Heart left ventricle (tissue), 16 donors: ENCODE data around the gene P3R3URF. TPM values are rescaled to one million over a fixed set of nuclear protein-coding genes. Genes with fewer than 3 reads are reported as not detected.
A peak's percentile ranks its signal among the peaks of the same experiment; 100 is the strongest.

Experiments used
- ATAC-seq, 4 donors: fragments of 200-7000 bp; cut with Tn5 transposase; one replicate each; pipeline ENCODE4 v1.9.1; 2020 to 2022; ENCODE audit warnings: moderate library complexity in 4 of 4, mild to moderate bottlenecking in 3 of 4, moderate number of reproducible peaks in 1 of 4
- DNase-seq, 5 donors: peaks; one replicate each; pipeline ENCODE4 v3.0.0-alpha.2; 2020
- H3K27ac ChIP-seq, 12 donors: fragments of 200-600 bp; sonication (generic) in 4 of 12; one replicate each; pipeline versions ENCODE4 v1.5.0 to v1.8.0; 2016 to 2022; ENCODE audit warnings: mild to moderate bottlenecking in 2 of 12
- H3K27me3 ChIP-seq, 9 donors: fragments of 200-600 bp; sonication (generic) in 2 of 9; one replicate each; pipeline versions ENCODE4 v1.5.1 to v1.8.0; 2016 to 2022; ENCODE audit warnings: mild to moderate bottlenecking in 3 of 9
- H3K36me3 ChIP-seq, 9 donors: fragments of 200-600 bp; sonication (generic) in 2 of 9; one replicate each; pipeline versions ENCODE4 v1.5.0 to v1.8.0; 2018 to 2022; ENCODE audit warnings: mild to moderate bottlenecking in 2 of 9
- H3K4me1 ChIP-seq, 12 donors: fragments of 200-600 bp; sonication (generic) in 4 of 12; one replicate each; pipeline versions ENCODE4 v1.5.0 to v1.8.0; 2016 to 2022; ENCODE audit warnings: mild to moderate bottlenecking in 3 of 12
- H3K4me3 ChIP-seq, 12 donors: fragments of 200-600 bp; sonication (generic) in 4 of 12; one replicate each; pipeline versions ENCODE4 v1.5.0 to v1.8.0; 2017 to 2022; ENCODE audit warnings: mild to moderate bottlenecking in 9 of 12, moderate library complexity in 4 of 12
- H3K9me3 ChIP-seq, 12 donors: fragments of 200-600 bp; sonication (generic) in 4 of 12; one replicate each; pipeline versions ENCODE4 v1.5.0 to v1.8.0; 2016 to 2022; ENCODE audit warnings: mild to moderate bottlenecking in 1 of 12
- CTCF ChIP-seq, 12 donors: fragments of 200-600 bp; sonication (generic) in 4 of 12; IDR thresholded peaks; one replicate each; pipeline versions ENCODE4 v1.5.0 to v1.8.0; 2018 to 2022; ENCODE audit warnings: antibody characterized with exemption in 12 of 12, mild to moderate bottlenecking in 5 of 12
- POLR2A ChIP-seq, 2 donors: fragments of 450-650 bp; IDR thresholded peaks; one replicate each; pipeline ENCODE4 v1.6.1; 2017; ENCODE audit warnings: antibody characterized with exemption in 2 of 2, mild to moderate bottlenecking in 2 of 2, moderate library complexity in 2 of 2
- WGBS, 4 donors: extraction: QIAGEN DNeasy Blood & Tissue Kit in 2 of 4; methylation state at CpG; one replicate each; pipeline versions ENCODE4 v1.1.5 to v1.1.7; 2013 to 2018; 5-methylcytosine and 5-hydroxymethylcytosine counted together
- intact Hi-C, 10 donors: fragments of 100-400 bp; cut with DNase I; formaldehyde crosslinking; loops; one replicate each; pipeline versions ENCODE4 v1.11.1 to v1.14.2; 2022
- polyA plus RNA-seq, 2 donors: library from polyadenylated mRNA; stranded (reverse); fragments of 200-250 nt; gene quantifications; one replicate each; pipeline ENCODE4 v1.2.3, GENCODE V29; 2013
- total RNA-seq, 9 donors: library from RNA; depleted of rRNA in 2 of 9; stranded (reverse); fragments of >200 nt in 2 of 9; fragmentation: NEBNext Ultra II Directional in 3 of 9; extraction: Animal tissue kit (Norgen Biotek cat#: 25700) in 3 of 9; gene quantifications; one replicate each; pipeline versions ENCODE4 v1.1.0 to v1.2.4, GENCODE V29; 2016 to 2023
- donor health status: ischemic (EF 13 %, LVEDD 7.1; RV severe dilation, severe dysfunction).
- donor health status: healthy with polysubstance abuse.
- donor health status: DM: no; HTN: yes; CAD: no.
- donor health status: DM: no; HTN: no; CAD: no.
- donor health status: ischemic (EF 25% LVEDD 6.9; RV normal size, moderate dysfunction).
- donor health status: ischemic (EF 25% LVEDD 5.7; RV mildly dilated, moderate dysfunction).
- donor health status: healthy.
- donor health status: DM: yes; HTN: yes; CAD: no.
- donor health status: ischemic (EF 35%, LVEDD 5.7; RV mildly dilated, moderate dysfunction).
- donor health status: nonischemic (EF 11% LVEDD 7.7; RV severe dilation, severe dysfunction).
- donor health status: DM: yes; HTN: yes; CAD: no.
- donor health status: PGD.
- donor health status: ischemic (EF 29% LVEDD 5.4; RV normal size, mild dysfunction).
- donor health status: nonischemic (EF 23%, LVEDD 6.1; RV moderate dilation, normal function).

The P3R3URF gene
- total and polyA plus RNA-seq, 11 donors = not detected

- Histone ChIP-seq H3K36me3 (peaks cover 0 to 80% (median 60%) of the 10 kb centered on the region in 9 donors), H3K27ac (no peak overlapping the region), H3K9me3 (no peaks in the 10 kb centered on the region), H3K4me1 (peaks cover 0 to 38% (median 13%) of the 10 kb centered on the region in 12 donors), H3K4me3 (no peak overlapping the region), H3K27me3 (no peaks in the 10 kb centered on the region)
- DNase-seq = no peak
- no peak for TF ChIP-seq CTCF (IDR thresholded peaks at IDR 0.05)
- TF ChIP-seq POLR2A (IDR thresholded peaks at IDR 0.05) = no peak
- no peak for ATAC-seq
- intact Hi-C loops = no loop called here
- WGBS, 4 donors = 90 to 93% (median 91%) methylated on average over 9 of the region's 9 CpGs
Observed at GRCh38 chr1:46191033-46191701, 14.9 kb upstream of the P3R3URF start.

GRCh38 chr1:46190539-46190938 lies 14.3 kb upstream of the P3R3URF start:
- ATAC-seq (no peak), DNase-seq (no peak)
- Histone ChIP-seq H3K27me3 (no peaks in the 10 kb centered on the region), H3K4me1 (peaks cover 0 to 35% (median 11%) of the 10 kb centered on the region in 12 donors), H3K9me3 (no peaks in the 10 kb centered on the region), H3K4me3 (no peak overlapping the region), H3K27ac (no peak overlapping the region), H3K36me3 (peaks cover 0 to 73% (median 54%) of the 10 kb centered on the region in 9 donors)
- WGBS, 4 donors = 77 to 86% (median 82%) methylated on average over 2 to 3 of the region's 3 CpGs
- intact Hi-C loops = no loop called here
- no peak for TF ChIP-seq CTCF (IDR thresholded peaks at IDR 0.05)
- TF ChIP-seq POLR2A (IDR thresholded peaks at IDR 0.05) = no peak

DNA sequence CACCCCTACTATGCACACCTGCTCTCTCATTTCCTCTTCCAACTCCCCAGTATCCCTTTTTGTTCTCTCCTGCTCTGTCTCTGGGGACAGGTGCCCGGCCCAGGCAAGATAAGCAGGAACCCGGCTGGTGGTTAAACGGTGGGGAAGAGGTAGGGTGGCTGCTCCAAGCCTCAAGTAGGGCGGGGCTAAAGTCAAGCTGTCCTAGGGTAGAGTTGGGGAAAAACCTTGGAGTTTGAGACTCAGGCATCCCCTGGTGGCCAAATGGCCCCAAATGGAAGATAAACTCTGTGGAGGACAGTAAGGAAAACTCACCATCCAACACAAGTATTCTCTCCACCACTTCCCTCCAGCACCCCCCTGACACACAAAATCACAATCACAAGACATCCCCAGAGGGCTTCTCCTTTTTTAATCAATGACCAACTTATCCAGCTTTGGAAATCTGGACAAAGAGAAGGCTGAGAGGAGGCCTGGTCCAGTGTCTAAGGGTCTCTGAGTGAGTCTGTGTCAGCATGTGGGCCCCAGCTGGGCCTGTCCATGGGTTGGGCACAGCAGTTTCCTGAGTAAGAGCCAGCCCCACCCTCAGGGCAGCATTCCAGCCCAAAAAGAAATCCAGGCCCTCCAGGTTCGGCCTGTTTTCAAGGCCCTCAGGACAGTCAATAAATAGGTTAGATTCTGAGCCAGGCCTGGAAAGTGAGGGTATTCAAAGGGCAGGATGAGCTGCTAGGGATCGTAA lies 12.2 kb upstream of the P3R3URF start:
- Histone ChIP-seq H3K4me1 (peaks cover 0 to 38% (median 9%) of the 10 kb centered on the region in 12 donors), H3K36me3 (peaks cover 0 to 57% (median 43%) of the 10 kb centered on the region in 9 donors), H3K9me3 (no peaks in the 10 kb centered on the region), H3K4me3 (no peak overlapping the region), H3K27ac (peak overlapping the region in 8 of 12 donors; percentile 4 to 65 (median 30)), H3K27me3 (no peaks in the 10 kb centered on the region)
- peak in 1 of 4 donors; percentile 5 for ATAC-seq
- TF ChIP-seq POLR2A (IDR thresholded peaks at IDR 0.05) (no peak), CTCF (IDR thresholded peaks at IDR 0.05) (peak in 1 of 12 donors; percentile 14)
- WGBS, 4 donors = 59 to 68% (median 66%) methylated on average over 6 of the region's 6 CpGs
- intact Hi-C loops = no loop called here
- no peak for DNase-seq
